OCI-LY3 (cell line): ENCODE measurements around the gene NUP62CL.

Source experiments
- EZH2phosphoT487 ChIP-seq: fragments of 200-600 bp; shearing (Covaris generic); IDR thresholded peaks from 2 replicates; pipeline ENCODE4 v1.6.1; 2018; ENCODE audit warnings: antibody characterized with exemption, mixed run types, low read depth
- TF ChIP-seq, protein P1 (sequence below): fragments of 200-600, 300-600 bp; sonication (generic); IDR thresholded peaks from 2 replicates; pipeline ENCODE4 v1.5.1; 2014; ENCODE audit warnings: antibody characterized with exemption, low read length, low read depth

DNA sequence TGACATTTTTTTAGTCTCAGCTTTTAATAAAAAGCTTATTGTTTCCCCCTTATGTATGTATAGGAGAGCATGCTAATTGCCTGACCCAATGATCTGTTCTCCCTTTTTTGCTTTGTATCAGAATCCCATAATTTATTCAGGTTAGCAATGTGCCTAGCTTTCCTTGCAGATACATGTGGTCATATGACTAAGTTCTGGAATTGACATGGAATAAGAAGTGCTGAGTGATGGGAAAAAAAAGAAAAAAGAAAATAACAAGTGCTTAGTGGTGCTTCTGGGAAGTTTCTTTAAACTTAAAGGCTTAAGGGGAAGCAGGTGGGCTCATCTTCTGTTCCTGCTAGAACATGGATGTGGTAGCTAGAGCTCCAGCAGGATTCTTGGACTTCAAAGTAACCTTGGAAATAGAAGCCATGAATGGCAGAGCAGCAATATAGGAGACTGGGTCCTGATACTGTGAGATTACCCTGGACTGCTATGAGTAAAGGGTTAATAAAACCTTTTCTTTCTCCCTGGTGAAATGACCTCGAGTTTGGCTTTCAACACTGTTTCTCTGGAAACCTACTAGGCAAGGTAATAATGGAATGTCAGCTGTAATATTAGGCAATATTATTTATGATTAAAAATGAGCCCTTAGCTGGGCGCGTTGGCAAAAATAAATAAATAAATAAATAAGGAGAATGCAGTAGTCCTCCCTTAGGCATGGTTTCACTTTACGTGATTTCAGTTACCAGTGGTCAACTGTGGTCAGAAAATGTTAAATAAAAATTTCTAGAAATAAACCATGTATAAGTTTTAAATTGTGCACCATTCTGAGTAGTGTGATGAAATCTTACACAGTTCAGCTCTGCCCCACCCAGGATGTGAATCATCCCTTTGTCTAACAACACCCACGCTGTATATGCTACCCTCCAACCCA, 70.9 kb downstream of the NUP62CL start:
- TF ChIP-seq, protein P1, sequence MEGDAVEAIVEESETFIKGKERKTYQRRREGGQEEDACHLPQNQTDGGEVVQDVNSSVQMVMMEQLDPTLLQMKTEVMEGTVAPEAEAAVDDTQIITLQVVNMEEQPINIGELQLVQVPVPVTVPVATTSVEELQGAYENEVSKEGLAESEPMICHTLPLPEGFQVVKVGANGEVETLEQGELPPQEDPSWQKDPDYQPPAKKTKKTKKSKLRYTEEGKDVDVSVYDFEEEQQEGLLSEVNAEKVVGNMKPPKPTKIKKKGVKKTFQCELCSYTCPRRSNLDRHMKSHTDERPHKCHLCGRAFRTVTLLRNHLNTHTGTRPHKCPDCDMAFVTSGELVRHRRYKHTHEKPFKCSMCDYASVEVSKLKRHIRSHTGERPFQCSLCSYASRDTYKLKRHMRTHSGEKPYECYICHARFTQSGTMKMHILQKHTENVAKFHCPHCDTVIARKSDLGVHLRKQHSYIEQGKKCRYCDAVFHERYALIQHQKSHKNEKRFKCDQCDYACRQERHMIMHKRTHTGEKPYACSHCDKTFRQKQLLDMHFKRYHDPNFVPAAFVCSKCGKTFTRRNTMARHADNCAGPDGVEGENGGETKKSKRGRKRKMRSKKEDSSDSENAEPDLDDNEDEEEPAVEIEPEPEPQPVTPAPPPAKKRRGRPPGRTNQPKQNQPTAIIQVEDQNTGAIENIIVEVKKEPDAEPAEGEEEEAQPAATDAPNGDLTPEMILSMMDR: no peak
- TF ChIP-seq EZH2phosphoT487: no peak
